Measurements from ENCODE around the gene RBM26.
A peak's percentile ranks its signal among the peaks of the same experiment; 100 is the strongest.

The RBM26 gene

GRCh38 chr13:79405831-79406596, at the start of gene RBM26:
TSS of gene RBM26 (minus strand) at chr13:79406255. CDS start at chr13:79405774, 481 bp downstream.
- peak; percentile 96 for DNase-seq

- no peak for DNase-seq
Observed at GRCh38 chr13:79455331-79455730, 49.3 kb upstream of the RBM26 start.

- peak; percentile 26 for DNase-seq
Observed at GRCh38 chr13:79452239-79452913, 46.3 kb upstream of the RBM26 start.

- peak; percentile 95 for DNase-seq
Observed at GRCh38 chr13:79451500-79451962, 45.5 kb upstream of the RBM26 start.

- no peak for DNase-seq
Observed at GRCh38 chr13:79450110-79450509, 44.1 kb upstream of the RBM26 start.

- DNase-seq, result peak; percentile 20
Observed at GRCh38 chr13:79448413-79448812, 42.4 kb upstream of the RBM26 start.

- DNase-seq, result no peak
Observed at GRCh38 chr13:79447741-79448140, 41.7 kb upstream of the RBM26 start.

- no peak for DNase-seq
Observed at GRCh38 chr13:79447141-79447540, 41.1 kb upstream of the RBM26 start.

GRCh38 chr13:79445968-79446645, 40.1 kb upstream of the RBM26 start:
- DNase-seq, result no peak

GRCh38 chr13:79442706-79443105, 36.7 kb upstream of the RBM26 start:
- DNase-seq, result no peak

- no peak for DNase-seq
Observed at GRCh38 chr13:79442221-79442620, 36.2 kb upstream of the RBM26 start.

GRCh38 chr13:79440958-79441528, 35.0 kb upstream of the RBM26 start:
- no peak for DNase-seq

- no peak for DNase-seq
Observed at GRCh38 chr13:79439275-79439674, 33.2 kb upstream of the RBM26 start.

GRCh38 chr13:79435561-79435990, 29.5 kb upstream of the RBM26 start:
- DNase-seq, result no peak

GRCh38 chr13:79434556-79434955, 28.5 kb upstream of the RBM26 start:
- DNase-seq, result no peak

GRCh38 chr13:79432992-79433391, 26.9 kb upstream of the RBM26 start:
- DNase-seq, result no peak

- DNase-seq, result no peak
Observed at GRCh38 chr13:79432086-79432485, 26.0 kb upstream of the RBM26 start.

GRCh38 chr13:79429309-79429708, 23.3 kb upstream of the RBM26 start:
- DNase-seq, result no peak

- DNase-seq, result peak; percentile 57
Observed at GRCh38 chr13:79427883-79428282, 21.8 kb upstream of the RBM26 start.

- peak; percentile 23 for DNase-seq
Observed at GRCh38 chr13:79427265-79427664, 21.2 kb upstream of the RBM26 start.

- DNase-seq, result peak; percentile 82
Observed at GRCh38 chr13:79423801-79424642, 18.0 kb upstream of the RBM26 start.

- DNase-seq, result no peak
Observed at GRCh38 chr13:79423340-79423739, 17.3 kb upstream of the RBM26 start.
